ENCODE measurements around the gene LRRC8B. TPM values are rescaled to one million over a fixed set of nuclear protein-coding genes. Genes with fewer than 3 reads are reported as not detected.

Gene LRRC8B
- total and polyA plus RNA-seq, 2 of the 13 experiments (the other 11 are each of a cell fraction or from before 2014, with no cell fraction given), result 4.9 to 7.6 TPM

- TF ChIP-seq, protein P1, sequence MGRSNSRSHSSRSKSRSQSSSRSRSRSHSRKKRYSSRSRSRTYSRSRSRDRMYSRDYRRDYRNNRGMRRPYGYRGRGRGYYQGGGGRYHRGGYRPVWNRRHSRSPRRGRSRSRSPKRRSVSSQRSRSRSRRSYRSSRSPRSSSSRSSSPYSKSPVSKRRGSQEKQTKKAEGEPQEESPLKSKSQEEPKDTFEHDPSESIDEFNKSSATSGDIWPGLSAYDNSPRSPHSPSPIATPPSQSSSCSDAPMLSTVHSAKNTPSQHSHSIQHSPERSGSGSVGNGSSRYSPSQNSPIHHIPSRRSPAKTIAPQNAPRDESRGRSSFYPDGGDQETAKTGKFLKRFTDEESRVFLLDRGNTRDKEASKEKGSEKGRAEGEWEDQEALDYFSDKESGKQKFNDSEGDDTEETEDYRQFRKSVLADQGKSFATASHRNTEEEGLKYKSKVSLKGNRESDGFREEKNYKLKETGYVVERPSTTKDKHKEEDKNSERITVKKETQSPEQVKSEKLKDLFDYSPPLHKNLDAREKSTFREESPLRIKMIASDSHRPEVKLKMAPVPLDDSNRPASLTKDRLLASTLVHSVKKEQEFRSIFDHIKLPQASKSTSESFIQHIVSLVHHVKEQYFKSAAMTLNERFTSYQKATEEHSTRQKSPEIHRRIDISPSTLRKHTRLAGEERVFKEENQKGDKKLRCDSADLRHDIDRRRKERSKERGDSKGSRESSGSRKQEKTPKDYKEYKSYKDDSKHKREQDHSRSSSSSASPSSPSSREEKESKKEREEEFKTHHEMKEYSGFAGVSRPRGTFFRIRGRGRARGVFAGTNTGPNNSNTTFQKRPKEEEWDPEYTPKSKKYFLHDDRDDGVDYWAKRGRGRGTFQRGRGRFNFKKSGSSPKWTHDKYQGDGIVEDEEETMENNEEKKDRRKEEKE (IDR thresholded peaks at IDR 0.05), result no peak
- TF ChIP-seq, protein P2, sequence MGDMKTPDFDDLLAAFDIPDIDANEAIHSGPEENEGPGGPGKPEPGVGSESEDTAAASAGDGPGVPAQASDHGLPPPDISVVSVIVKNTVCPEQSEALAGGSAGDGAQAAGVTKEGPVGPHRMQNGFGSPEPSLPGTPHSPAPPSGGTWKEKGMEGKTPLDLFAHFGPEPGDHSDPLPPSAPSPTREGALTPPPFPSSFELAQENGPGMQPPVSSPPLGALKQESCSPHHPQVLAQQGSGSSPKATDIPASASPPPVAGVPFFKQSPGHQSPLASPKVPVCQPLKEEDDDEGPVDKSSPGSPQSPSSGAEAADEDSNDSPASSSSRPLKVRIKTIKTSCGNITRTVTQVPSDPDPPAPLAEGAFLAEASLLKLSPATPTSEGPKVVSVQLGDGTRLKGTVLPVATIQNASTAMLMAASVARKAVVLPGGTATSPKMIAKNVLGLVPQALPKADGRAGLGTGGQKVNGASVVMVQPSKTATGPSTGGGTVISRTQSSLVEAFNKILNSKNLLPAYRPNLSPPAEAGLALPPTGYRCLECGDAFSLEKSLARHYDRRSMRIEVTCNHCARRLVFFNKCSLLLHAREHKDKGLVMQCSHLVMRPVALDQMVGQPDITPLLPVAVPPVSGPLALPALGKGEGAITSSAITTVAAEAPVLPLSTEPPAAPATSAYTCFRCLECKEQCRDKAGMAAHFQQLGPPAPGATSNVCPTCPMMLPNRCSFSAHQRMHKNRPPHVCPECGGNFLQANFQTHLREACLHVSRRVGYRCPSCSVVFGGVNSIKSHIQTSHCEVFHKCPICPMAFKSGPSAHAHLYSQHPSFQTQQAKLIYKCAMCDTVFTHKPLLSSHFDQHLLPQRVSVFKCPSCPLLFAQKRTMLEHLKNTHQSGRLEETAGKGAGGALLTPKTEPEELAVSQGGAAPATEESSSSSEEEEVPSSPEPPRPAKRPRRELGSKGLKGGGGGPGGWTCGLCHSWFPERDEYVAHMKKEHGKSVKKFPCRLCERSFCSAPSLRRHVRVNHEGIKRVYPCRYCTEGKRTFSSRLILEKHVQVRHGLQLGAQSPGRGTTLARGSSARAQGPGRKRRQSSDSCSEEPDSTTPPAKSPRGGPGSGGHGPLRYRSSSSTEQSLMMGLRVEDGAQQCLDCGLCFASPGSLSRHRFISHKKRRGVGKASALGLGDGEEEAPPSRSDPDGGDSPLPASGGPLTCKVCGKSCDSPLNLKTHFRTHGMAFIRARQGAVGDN (CRISPR knock-in tag; IDR thresholded peaks at IDR 0.05), result peak; percentile 89
- peak; percentile 70; the same call in 1 of the 2 replicates for TF ChIP-seq ZNF556 (CRISPR knock-in tag; IDR thresholded peaks at IDR 0.05; ENCODE audit: borderline replicate concordance)
- no peak for TF ChIP-seq SOX13 (IDR thresholded peaks at IDR 0.05)
- peak in 1 of 2 experiments; percentile 34; a peak in 1 of 4 replicates for TF ChIP-seq SOX13 (CRISPR knock-in tag; conservative IDR thresholded peaks at IDR 0.05 in 1 of 2, IDR thresholded peaks at IDR 0.05 in 1 of 2)
- TF ChIP-seq KDM2A (CRISPR knock-in tag; IDR thresholded peaks at IDR 0.05; ENCODE audit: borderline replicate concordance, low read depth), result peak; percentile 59; the same call in 1 of the 2 replicates
- peak; percentile 57; the same call in 1 of the 2 replicates for TF ChIP-seq POLR2G (IDR thresholded peaks at IDR 0.05; ENCODE audit: low read depth, low read length)
- TF ChIP-seq HIVEP1 (CRISPR knock-in tag; IDR thresholded peaks at IDR 0.05), result 0 out of 2 replicates have a peak, but pooled peaks have one; percentile 13
- 0 out of 2 replicates have a peak, but pooled peaks have one; percentile 60 for TF ChIP-seq ZNF772 (CRISPR knock-in tag; IDR thresholded peaks at IDR 0.05)
- peak; percentile 73 for TF ChIP-seq DRAP1 (CRISPR knock-in tag; IDR thresholded peaks at IDR 0.05)
- peak; percentile 34; the same call in 1 of the 2 replicates for TF ChIP-seq ZNF441 (CRISPR knock-in tag; IDR thresholded peaks at IDR 0.05; ENCODE audit: borderline replicate concordance)
- no peak for TF ChIP-seq HNRNPUL1 (IDR thresholded peaks at IDR 0.05; ENCODE audit: low read depth, low read length)
- TF ChIP-seq CTCF (CRISPR knock-in tag; IDR thresholded peaks at IDR 0.05), result peak; percentile 25; the same call in 1 of the 2 replicates
- TF ChIP-seq HNF4A (CRISPR knock-in tag; IDR thresholded peaks at IDR 0.05), result peak; percentile 84
Observed at GRCh38 chr1:89609781-89610456, 85.3 kb downstream of the LRRC8B start (continued).
